GM21619 (cell line): ENCODE results near the gene HEPH.
"Not testable (repeated sequence)": the region's sequence is repeated elsewhere in the genome, so short reads cannot be mapped to it uniquely, and the experiment has no call there.

Experiments used
- ATAC-seq: cut with Tn5 transposase; IDR thresholded peaks from one replicate; pipeline ENCODE4 v1.9.1; 2021; ENCODE audit not compliant: unreplicated experiment

HEPH gene

GRCh38 chrX:66200855-66201795 lies 37.1 kb downstream of the HEPH start:
- ATAC-seq: no peak

GRCh38 chrX:66203114-66203513 lies 39.1 kb downstream of the HEPH start:
- no peak for ATAC-seq

GRCh38 chrX:66221856-66222255 lies 57.8 kb downstream of the HEPH start:
- ATAC-seq: no peak

GRCh38 chrX:66232296-66232695 lies 68.2 kb downstream of the HEPH start:
- ATAC-seq: no peak

GRCh38 chrX:66233209-66233608 lies 69.2 kb downstream of the HEPH start:
- no peak for ATAC-seq

GRCh38 chrX:66233904-66234303 lies 69.9 kb downstream of the HEPH start:
- not testable (repeated sequence) for ATAC-seq

GRCh38 chrX:66255359-66255967 lies 91.4 kb downstream of the HEPH start:
- no peak for ATAC-seq

GRCh38 chrX:66262807-66263206 lies 98.8 kb downstream of the HEPH start:
- ATAC-seq: no peak
